Upper lobe of left lung (tissue), 6 donors: ENCODE data around the gene AKT2. TPM values are rescaled to one million over a fixed set of nuclear protein-coding genes. Genes with fewer than 3 reads are reported as not detected.

Experiments used
- ATAC-seq, 2 donors: fragments of 200-7000 bp; cut with Tn5 transposase; one replicate each; pipeline ENCODE4 v1.9.1; 2022; ENCODE audit warnings: mild to moderate bottlenecking in 2 of 2, moderate library complexity in 2 of 2; ENCODE audit not compliant: low FRiP score in 2 of 2
- DNase-seq, 2 donors: peaks; one replicate each; pipeline ENCODE4 v3.0.0-alpha.2; 2019 to 2020
- H3K27ac ChIP-seq, 4 donors: fragments of 200-600 bp; sonication (generic); one replicate each; pipeline ENCODE4 v1.5.1; 2016 to 2019
- H3K27me3 ChIP-seq, 4 donors: fragments of 200-600 bp; sonication (generic); one replicate each; pipeline ENCODE4 v1.5.1; 2017 to 2019
- H3K36me3 ChIP-seq, 4 donors: fragments of 200-600 bp; sonication (generic); one replicate each; pipeline ENCODE4 v1.5.1; 2016 to 2019
- H3K4me1 ChIP-seq, 4 donors: fragments of 200-600 bp; sonication (generic); one replicate each; pipeline ENCODE4 v1.5.1; 2018 to 2019
- H3K4me3 ChIP-seq, 4 donors: fragments of 200-600 bp; sonication (generic); one replicate each; pipeline ENCODE4 v1.5.1; 2017 to 2019; ENCODE audit warnings: mild to moderate bottlenecking in 2 of 4, moderate library complexity in 1 of 4
- H3K9me3 ChIP-seq, 4 donors: fragments of 200-600 bp; sonication (generic); one replicate each; pipeline ENCODE4 v1.5.1; 2018 to 2019
- CTCF ChIP-seq, 6 experiments: fragments of 450-650 bp in 4 of 6; fragments of 200-600 bp in 2 of 6; sonication (generic) in 2 of 6; IDR thresholded peaks; one replicate each; pipeline ENCODE4 v1.5.1; 2016 to 2019; ENCODE audit warnings: antibody characterized with exemption in 6 of 6
- EP300 ChIP-seq, 4 donors: sonication (generic); formaldehyde crosslinking; IDR thresholded peaks; one replicate each; pipeline ENCODE4 v1.5.1; 2017; ENCODE audit warnings: antibody characterized with exemption in 4 of 4, control low read depth in 2 of 4
- POLR2A ChIP-seq, 4 donors: fragments of 450-650 bp; IDR thresholded peaks; one replicate each; pipeline ENCODE4 v1.5.1; 2016 to 2017; ENCODE audit warnings: antibody characterized with exemption in 4 of 4, mild to moderate bottlenecking in 2 of 4
- POLR2AphosphoS5 ChIP-seq, 2 donors: sonication (generic); formaldehyde crosslinking; IDR thresholded peaks; one replicate each; pipeline ENCODE4 v1.5.1; 2017; ENCODE audit warnings: antibody characterized with exemption in 2 of 2
- WGBS, 2 donors: methylation state at CpG; one replicate each; pipeline ENCODE4 v1.1.5; 2017 to 2018; 5-methylcytosine and 5-hydroxymethylcytosine counted together
- total RNA-seq, 6 donors: library from RNA; depleted of rRNA in 4 of 6; stranded (reverse); fragments of >200 nt in 4 of 6; gene quantifications; one replicate each; pipeline versions ENCODE4 v1.1.0 to v1.2.1, GENCODE V29; 2016 to 2021
- donor health status: DM: no; HTN: no; CAD: no; lungs with moderate emphysema.
- donor health status: DM: no; HTN: yes; CAD: no; lungs with severe emphysema.

The AKT2 gene
- total RNA-seq, 6 donors from 2014 or later: 59.7 to 164 (median 105) TPM

GRCh38 chr19:40236026-40236355 lies 49.2 kb downstream of the AKT2 start:
- H3K36me3 ChIP-seq: peaks cover 23 to 84% (median 77%) of the 10 kb centered on the region in 4 donors
- H3K27me3 ChIP-seq: no peaks in the 10 kb centered on the region
- H3K9me3 ChIP-seq: no peaks in the 10 kb centered on the region
- no peak overlapping the region for H3K4me3 ChIP-seq
- peaks cover 8 to 14% (median 12%) of the 10 kb centered on the region in 4 donors for H3K4me1 ChIP-seq
- H3K27ac ChIP-seq: no peak overlapping the region
- ATAC-seq (no peak), DNase-seq (no peak)
- WGBS, 2 donors: 91 to 94% methylated on average over 6 to 9 of the region's 9 CpGs
- TF ChIP-seq EP300 (IDR thresholded peaks at IDR 0.05) (no peak), POLR2A (IDR thresholded peaks at IDR 0.05) (no peak), CTCF (IDR thresholded peaks at IDR 0.05) (no peak), POLR2AphosphoS5 (IDR thresholded peaks at IDR 0.05) (no peak)

- DNase-seq (peak in 1 of 2 donors; percentile 80), ATAC-seq (no peak)
- no peak overlapping the region for H3K27ac ChIP-seq
- peaks cover 23 to 79% (median 73%) of the 10 kb centered on the region in 4 donors for H3K36me3 ChIP-seq
- H3K4me1 ChIP-seq: peaks cover 8 to 14% (median 12%) of the 10 kb centered on the region in 4 donors
- no peak overlapping the region for H3K4me3 ChIP-seq
- H3K9me3 ChIP-seq: no peaks in the 10 kb centered on the region
- TF ChIP-seq EP300 (IDR thresholded peaks at IDR 0.05): no peak
- TF ChIP-seq POLR2A (IDR thresholded peaks at IDR 0.05): no peak
- TF ChIP-seq POLR2AphosphoS5 (IDR thresholded peaks at IDR 0.05): no peak
- TF ChIP-seq CTCF (IDR thresholded peaks at IDR 0.05): no peak
- no peaks in the 10 kb centered on the region for H3K27me3 ChIP-seq
- 94 to 98% methylated on average over 7 to 23 of the region's 30 CpGs for WGBS, 2 donors
Observed at GRCh38 chr19:40235238-40236025, 49.7 kb downstream of the AKT2 start.

- no peaks in the 10 kb centered on the region for H3K27me3 ChIP-seq
- H3K27ac ChIP-seq: no peak overlapping the region
- no peak for TF ChIP-seq POLR2AphosphoS5 (IDR thresholded peaks at IDR 0.05)
- no peak for TF ChIP-seq POLR2A (IDR thresholded peaks at IDR 0.05)
- no peak for TF ChIP-seq CTCF (IDR thresholded peaks at IDR 0.05)
- TF ChIP-seq EP300 (IDR thresholded peaks at IDR 0.05): no peak
- DNase-seq (no peak), ATAC-seq (no peak)
- H3K36me3 ChIP-seq: peaks cover 18 to 71% (median 65%) of the 10 kb centered on the region in 4 donors
- peaks cover 8 to 14% (median 12%) of the 10 kb centered on the region in 4 donors for H3K4me1 ChIP-seq
- 87 to 89% methylated on average over 10 to 22 of the region's 22 CpGs for WGBS, 2 donors
- H3K4me3 ChIP-seq: no peak overlapping the region
- H3K9me3 ChIP-seq: no peaks in the 10 kb centered on the region
Observed at GRCh38 chr19:40234429-40235237, 50.5 kb downstream of the AKT2 start.

- TF ChIP-seq POLR2AphosphoS5 (IDR thresholded peaks at IDR 0.05): no peak
- TF ChIP-seq POLR2A (IDR thresholded peaks at IDR 0.05): no peak
- no peak for TF ChIP-seq EP300 (IDR thresholded peaks at IDR 0.05)
- TF ChIP-seq CTCF (IDR thresholded peaks at IDR 0.05): no peak
- WGBS, 2 donors: 94 to 96% methylated on average over 15 to 16 of the region's 20 CpGs
- H3K4me1 ChIP-seq: peaks cover 8 to 14% (median 12%) of the 10 kb centered on the region in 4 donors
- no peak overlapping the region for H3K27ac ChIP-seq
- H3K36me3 ChIP-seq: peaks cover 17 to 63% (median 60%) of the 10 kb centered on the region in 4 donors
- ATAC-seq (no peak), DNase-seq (peak in 1 of 2 donors; percentile 65)
- H3K4me3 ChIP-seq: no peak overlapping the region
- no peaks in the 10 kb centered on the region for H3K9me3 ChIP-seq
- H3K27me3 ChIP-seq: no peaks in the 10 kb centered on the region
Observed at GRCh38 chr19:40233811-40234389, 51.2 kb downstream of the AKT2 start.
